Measurements from ENCODE around the gene SLC4A11.

DNA sequence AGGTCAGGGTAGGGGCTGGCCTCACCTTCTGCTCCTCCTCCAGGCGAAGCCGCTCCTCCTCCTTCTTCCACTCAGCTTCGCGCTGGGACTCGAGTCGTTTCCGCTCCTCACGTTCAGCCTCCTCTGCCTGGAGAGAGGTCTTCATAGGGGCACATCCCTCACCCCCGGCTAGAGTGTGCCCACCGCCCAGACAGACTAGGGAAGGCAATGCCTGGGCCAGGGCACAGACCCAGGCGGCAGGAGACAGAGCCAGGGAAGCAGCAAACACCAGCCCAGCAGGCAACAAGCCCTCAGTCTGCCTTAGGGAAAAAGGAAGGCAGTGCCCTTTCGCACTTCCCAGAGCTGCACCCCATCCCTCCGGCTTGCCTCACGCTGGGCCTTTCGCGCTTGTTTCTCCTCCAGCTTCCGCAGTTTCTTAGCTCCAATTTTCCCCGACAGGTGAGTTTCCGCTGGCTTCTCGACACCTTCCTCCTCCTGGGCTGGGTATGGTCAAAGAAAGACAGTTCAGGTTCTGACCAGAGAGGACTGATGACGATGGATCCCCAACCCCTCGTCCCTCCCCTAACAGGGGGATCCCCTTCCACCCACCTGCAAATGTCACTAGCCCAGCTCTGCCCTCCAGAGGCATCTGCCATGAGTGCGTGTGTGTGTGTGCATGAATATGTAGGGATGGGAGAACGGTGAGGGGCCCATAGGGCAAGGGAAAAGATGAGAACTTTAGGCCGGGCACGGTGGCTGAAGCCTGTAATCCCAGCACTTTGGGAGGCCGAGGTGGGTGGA is 38.8 kb downstream of the SLC4A11 start:
- TF ChIP-seq, protein P1, sequence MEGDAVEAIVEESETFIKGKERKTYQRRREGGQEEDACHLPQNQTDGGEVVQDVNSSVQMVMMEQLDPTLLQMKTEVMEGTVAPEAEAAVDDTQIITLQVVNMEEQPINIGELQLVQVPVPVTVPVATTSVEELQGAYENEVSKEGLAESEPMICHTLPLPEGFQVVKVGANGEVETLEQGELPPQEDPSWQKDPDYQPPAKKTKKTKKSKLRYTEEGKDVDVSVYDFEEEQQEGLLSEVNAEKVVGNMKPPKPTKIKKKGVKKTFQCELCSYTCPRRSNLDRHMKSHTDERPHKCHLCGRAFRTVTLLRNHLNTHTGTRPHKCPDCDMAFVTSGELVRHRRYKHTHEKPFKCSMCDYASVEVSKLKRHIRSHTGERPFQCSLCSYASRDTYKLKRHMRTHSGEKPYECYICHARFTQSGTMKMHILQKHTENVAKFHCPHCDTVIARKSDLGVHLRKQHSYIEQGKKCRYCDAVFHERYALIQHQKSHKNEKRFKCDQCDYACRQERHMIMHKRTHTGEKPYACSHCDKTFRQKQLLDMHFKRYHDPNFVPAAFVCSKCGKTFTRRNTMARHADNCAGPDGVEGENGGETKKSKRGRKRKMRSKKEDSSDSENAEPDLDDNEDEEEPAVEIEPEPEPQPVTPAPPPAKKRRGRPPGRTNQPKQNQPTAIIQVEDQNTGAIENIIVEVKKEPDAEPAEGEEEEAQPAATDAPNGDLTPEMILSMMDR (conservative IDR thresholded peaks at IDR 0.05 in 1 of 2, IDR thresholded peaks at IDR 0.05 in 1 of 2; ENCODE audit: extremely low read depth in 1 of 2, insufficient read depth in 1 of 2, low read depth in 1 of 2, low read length in 2 of 2) = no peak
- no peak for TF ChIP-seq EZH2 (IDR thresholded peaks at IDR 0.05; ENCODE audit: borderline replicate concordance, low read length)
